WERI-Rb-1 (cell line): ENCODE measurements around the gene OR2T27.
"Not testable (repeated sequence)": the region's sequence is repeated elsewhere in the genome, so short reads cannot be mapped to it uniquely, and the experiment has no call there.

ENCODE experiments used
- DNase-seq: peaks from one replicate; pipeline ENCODE4 v3.0.0-alpha.2; 2020
- H3K27ac ChIP-seq: fragments of 250-450 bp; sonication (Bioruptor Pico); 2 replicates; pipeline ENCODE4 v1.5.1; 2020; ENCODE audit warnings: mild to moderate bottlenecking, moderate library complexity
- H3K27me3 ChIP-seq: fragments of 250-450 bp; sonication (Bioruptor Pico); 2 replicates; pipeline ENCODE4 v1.5.1; 2021; ENCODE audit warnings: mild to moderate bottlenecking, low read depth, moderate library complexity; ENCODE audit not compliant: insufficient read depth, severe bottlenecking
- H3K36me3 ChIP-seq: fragments of 250-450 bp; sonication (Bioruptor Pico); 2 replicates; pipeline ENCODE4 v1.5.1; 2020; ENCODE audit warnings: mild to moderate bottlenecking, moderate library complexity
- H3K4me3 ChIP-seq: 2 replicates; pipeline ENCODE4 v1.5.1; 2011; ENCODE audit warnings: low read depth, mild to moderate bottlenecking, control low read depth, low read length
- H3K9me3 ChIP-seq: fragments of 250-450 bp; sonication (Bioruptor Pico); 2 replicates; pipeline ENCODE4 v1.5.1; 2021; ENCODE audit warnings: mild to moderate bottlenecking, moderate library complexity; ENCODE audit not compliant: severe bottlenecking
- CTCF ChIP-seq: IDR thresholded peaks from 2 replicates; pipeline ENCODE4 v1.5.1; 2011; ENCODE audit warnings: low read depth, mild to moderate bottlenecking, control low read depth, inconsistent platforms, low read length

Gene OR2T27

GRCh38 chr1:248636612-248637011 lies 18.7 kb downstream of the OR2T27 start:
- H3K4me3 ChIP-seq, H3K9me3 ChIP-seq, H3K27ac ChIP-seq, H3K36me3 ChIP-seq, H3K27me3 ChIP-seq, DNase-seq: not testable (repeated sequence)

- not testable (repeated sequence) for DNase-seq, H3K36me3 ChIP-seq, H3K4me3 ChIP-seq, H3K9me3 ChIP-seq, H3K27ac ChIP-seq
- peaks cover 19% of the 10 kb centered on the region for H3K27me3 ChIP-seq
Measured at GRCh38 chr1:248634991-248635390, 20.3 kb downstream of the OR2T27 start, which contains the start of gene OR2T11. Gene OR2T11, minus strand, starts transcription at chr1:248635091. Its CDS starts 7,963 bp downstream, at chr1:248627128.

GRCh38 chr1:248631354-248632008 lies 23.8 kb downstream of the OR2T27 start:
- Histone ChIP-seq H3K4me3 (no peak overlapping the region), H3K36me3 (no peaks in the 10 kb centered on the region), H3K27me3 (peaks cover 53% of the 10 kb centered on the region), H3K9me3 (no peaks in the 10 kb centered on the region), H3K27ac (no peak overlapping the region)
- no peak for TF ChIP-seq CTCF
- no peak for DNase-seq

- Histone ChIP-seq H3K36me3 (no peaks in the 10 kb centered on the region), H3K27me3 (peaks cover 62% of the 10 kb centered on the region), H3K4me3 (no peak overlapping the region), H3K9me3 (no peaks in the 10 kb centered on the region), H3K27ac (no peak overlapping the region)
- DNase-seq: no peak
- no peak for TF ChIP-seq CTCF
Measured at GRCh38 chr1:248630551-248630950, 24.8 kb downstream of the OR2T27 start.

- Histone ChIP-seq H3K4me3 (no peak overlapping the region), H3K36me3 (no peaks in the 10 kb centered on the region), H3K27ac (no peak overlapping the region), H3K27me3 (peaks cover 81% of the 10 kb centered on the region), H3K9me3 (no peaks in the 10 kb centered on the region)
- no peak for TF ChIP-seq CTCF
- DNase-seq: no peak
Measured at GRCh38 chr1:248627971-248628844, 27.1 kb downstream of the OR2T27 start.

- H3K9me3 ChIP-seq: no peaks in the 10 kb centered on the region
- H3K36me3 ChIP-seq: no peaks in the 10 kb centered on the region
- H3K27ac ChIP-seq: no peak overlapping the region
- no peak for TF ChIP-seq CTCF
- DNase-seq: no peak
- H3K27me3 ChIP-seq: peaks cover 93% of the 10 kb centered on the region
- no peak overlapping the region for H3K4me3 ChIP-seq
Measured at GRCh38 chr1:248625971-248626370, 29.4 kb downstream of the OR2T27 start.
